COLO668 (cell line): ENCODE data around the gene EMSY.
"Not testable (repeated sequence)": the region's sequence is repeated elsewhere in the genome, so short reads cannot be mapped to it uniquely, and the experiment has no call there.

Experiments
- DNase-seq: peaks from one replicate; lab custom pipeline; 2025; ENCODE audit not compliant: unreplicated experiment; lab: John Stamatoyannopoulos, UW

EMSY gene

DNA sequence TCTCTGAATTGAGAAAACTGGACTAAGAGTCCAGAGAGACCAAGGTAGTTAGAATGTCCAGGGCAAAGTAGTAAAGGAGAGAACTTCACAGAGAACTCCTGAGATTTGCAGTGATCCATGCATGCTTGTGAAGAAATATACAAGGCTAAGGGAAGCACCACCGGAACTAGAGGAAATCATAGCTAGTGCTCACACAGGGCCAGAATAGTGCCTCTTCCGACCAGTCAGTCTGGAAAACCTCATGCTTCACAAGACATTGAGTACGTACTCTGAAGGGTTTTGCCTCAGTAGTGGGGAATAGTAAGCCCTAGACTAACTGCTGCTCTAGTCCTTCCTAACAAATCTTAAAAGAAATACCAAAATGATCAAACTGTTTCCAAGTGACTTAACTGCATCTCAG, 117.7 kb downstream of the EMSY start:
- no peak for DNase-seq

DNA sequence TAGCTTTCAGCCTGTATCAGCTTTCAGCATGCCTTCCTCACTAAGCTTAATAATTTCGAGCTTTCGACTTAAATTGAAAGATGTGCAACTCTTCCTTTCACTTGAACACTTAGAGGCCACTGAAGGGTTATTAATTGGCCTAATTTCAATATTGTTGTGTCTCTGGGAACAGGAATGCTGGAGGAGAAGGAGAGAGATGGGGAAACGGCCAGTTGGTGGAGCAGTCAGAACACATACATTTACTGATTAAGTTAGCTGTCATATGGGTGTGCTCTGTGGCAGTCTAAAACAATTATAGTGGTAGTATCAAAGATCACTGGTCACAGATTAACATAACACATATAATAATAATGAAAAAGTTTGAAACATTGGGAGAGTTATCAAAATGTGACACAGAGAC, 119.5 kb downstream of the EMSY start:
- DNase-seq: no peak

DNA sequence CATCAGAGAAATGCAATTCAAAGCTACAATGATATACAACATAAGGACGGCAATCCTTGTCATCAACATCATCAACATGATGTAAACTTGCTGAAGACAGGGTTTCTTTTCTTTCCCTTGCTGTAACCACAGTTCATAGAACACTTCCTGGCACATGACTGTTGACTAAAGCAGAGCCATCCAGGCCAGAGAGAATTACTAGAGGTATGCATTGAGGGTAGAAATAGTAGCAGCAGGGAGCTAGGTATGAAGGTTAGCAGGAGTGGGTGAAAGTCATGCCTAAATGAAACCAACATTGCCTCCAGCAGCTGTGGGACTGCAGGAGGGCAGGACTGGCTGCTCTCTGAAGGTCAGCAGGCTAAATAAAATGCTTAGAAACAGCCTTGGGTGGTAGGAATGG, 122.0 kb downstream of the EMSY start:
- no peak for DNase-seq

DNA sequence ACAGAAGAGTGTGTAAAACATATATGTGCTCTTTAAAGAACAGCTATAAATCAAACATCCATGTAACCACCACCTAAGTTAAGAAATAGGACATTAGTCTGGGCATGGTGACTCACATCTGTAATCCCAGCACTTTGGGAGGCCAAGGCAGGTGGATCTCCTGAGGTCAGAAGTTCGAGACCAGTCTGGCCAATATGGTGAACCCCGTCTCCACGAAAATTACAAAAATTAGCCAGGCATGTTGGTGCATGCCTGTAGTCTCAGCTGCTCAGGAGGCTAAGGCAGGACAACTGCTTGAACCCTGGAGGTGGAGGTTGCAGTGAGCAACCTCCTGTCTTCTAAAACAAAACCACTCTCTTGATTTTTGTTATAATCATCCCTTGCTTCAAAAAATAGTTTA, 122.4 kb downstream of the EMSY start:
- no peak for DNase-seq

DNA sequence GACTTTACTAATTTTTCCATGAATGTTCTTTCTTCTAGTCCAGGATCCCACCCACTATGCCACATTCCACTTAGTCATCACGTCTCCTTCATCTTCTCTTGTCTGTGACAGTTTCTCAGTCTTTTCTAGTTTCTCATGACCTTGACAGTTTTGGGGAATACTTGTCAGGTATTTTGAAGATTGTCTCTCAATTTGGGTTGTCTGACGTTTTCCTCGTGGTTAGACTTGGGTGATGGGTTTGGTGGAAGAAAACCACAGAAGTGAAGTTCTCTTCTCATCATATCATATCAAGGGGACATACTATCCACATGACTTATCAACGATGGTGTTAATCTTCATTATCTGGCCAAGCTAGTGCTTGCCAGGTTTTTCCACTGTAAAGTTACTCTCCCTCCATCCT, 123.3 kb downstream of the EMSY start:
- DNase-seq: no peak

DNA sequence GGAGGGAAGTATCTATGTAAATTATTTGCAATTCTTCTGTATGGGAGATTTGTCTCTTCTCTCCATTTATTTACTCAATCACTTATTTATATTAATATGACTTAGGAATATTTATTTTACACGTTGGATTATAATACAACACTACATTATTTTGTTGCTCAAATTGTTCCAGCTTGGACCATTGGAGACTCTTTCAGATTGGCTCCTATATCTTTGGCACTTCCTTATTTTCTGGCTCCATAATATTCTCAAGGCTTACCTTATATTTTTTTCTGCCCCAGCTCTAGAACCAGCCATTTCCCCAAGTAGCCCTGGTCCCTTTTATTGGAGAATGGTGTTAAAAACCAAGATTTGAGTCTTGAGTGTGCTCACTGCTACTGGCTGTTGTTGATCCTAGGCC, 123.8 kb downstream of the EMSY start:
- no peak for DNase-seq

DNA sequence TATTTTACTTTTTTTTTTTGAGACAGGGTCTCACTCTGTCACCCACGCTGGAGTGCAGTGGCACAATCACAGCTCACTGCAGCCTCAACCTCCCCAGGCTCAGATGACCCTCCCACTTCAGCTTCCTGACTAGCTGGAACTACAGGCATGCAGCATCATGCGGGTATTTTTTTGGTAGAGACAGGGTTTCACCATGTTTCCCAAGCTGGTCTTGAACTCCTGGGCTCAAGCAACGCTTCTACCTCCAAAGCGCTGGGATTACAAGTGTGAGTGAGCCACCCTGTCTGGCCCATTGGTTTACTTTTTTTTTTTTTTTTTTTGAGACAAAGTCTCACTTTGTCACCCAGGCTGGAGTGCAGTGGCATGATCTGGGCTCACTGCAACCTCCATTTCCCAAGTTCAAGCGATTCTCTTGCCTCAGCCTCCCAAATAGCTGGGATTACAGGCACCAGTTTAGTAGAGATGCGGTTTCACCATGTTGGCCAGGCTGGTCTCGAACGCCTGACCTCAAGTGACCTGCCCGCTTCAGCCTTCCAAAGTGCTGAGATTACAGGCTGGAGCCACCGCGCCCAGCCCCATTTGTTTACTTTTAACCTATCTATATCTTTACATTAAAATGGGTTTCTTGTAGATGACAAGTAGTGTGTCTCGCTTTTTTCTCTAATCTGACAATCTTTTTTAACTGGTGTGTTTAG, 127.5 kb downstream of the EMSY start:
- not testable (repeated sequence) for DNase-seq

DNA sequence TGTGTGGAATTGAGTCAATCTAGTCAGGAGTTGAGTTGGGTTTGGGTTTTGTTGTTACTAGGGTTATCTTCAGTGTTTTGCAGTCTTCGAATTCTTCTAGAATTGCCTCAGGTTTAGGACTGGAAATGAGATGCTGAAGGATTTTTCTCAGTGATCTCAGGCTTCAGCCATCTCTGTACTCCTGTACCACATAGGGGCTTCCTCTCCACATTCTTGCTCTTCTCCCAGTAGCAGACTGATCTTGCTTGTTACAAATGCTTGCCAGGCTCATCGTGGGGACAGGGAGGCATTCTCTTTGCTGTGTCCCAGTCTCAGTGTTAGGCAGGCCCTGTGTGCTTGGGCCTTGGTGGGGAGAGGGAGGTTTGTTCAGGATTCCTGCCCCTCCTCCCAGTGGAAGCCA, 129.6 kb downstream of the EMSY start:
- no peak for DNase-seq

DNA sequence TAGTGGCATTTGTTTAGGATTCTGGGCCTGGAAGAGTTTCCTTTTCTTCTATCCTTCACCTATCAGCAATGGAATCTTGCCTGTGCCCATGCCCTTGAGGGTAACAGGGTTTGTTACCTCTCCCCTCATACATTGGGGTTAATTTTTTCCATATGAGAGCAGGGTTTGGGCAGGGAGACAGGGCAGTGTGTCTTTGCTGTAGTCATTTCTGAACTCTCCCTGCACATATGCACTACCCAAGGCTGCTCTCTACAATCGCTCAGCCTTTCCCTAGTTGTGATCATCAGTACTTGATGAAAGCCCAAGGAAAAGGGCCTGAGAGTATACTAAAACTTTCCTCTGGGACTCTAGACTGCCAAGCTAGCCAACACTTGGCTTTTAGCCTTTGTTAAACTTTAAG, 130.1 kb downstream of the EMSY start:
- DNase-seq: no peak

DNA sequence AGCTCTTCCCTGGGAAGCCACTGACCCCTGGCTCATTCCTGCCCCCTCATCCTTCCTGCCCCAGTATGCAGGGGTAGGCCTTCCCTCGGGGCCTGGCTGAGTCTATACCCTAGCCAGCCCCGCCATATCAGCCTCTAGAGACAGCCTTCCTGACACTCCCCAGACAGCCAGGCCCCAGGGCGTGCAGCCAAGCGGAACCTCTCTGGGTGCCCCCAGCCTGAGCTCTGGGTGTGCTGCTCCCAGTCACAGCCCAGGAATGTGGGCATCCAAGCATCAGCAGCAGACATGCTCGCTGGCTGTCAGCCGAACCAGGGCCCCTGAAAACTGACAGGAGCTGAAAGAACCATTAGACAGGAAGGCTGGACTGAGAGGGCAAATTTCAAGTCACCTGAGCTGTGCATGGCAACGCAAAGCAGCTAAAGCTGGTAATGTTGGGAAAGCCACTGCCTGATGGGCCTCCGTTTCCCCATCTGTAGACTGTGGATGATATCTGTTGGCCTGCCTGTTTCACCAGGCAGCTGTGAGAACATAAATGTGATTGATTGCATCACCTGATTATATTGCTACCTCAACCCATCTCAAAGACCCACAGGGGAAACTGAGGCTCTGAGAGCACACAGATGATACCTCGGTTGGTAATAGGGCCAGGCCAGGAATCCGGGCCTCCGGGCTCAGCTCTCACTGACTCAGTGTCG, 132.6 kb downstream of the EMSY start:
- no peak for DNase-seq

DNA sequence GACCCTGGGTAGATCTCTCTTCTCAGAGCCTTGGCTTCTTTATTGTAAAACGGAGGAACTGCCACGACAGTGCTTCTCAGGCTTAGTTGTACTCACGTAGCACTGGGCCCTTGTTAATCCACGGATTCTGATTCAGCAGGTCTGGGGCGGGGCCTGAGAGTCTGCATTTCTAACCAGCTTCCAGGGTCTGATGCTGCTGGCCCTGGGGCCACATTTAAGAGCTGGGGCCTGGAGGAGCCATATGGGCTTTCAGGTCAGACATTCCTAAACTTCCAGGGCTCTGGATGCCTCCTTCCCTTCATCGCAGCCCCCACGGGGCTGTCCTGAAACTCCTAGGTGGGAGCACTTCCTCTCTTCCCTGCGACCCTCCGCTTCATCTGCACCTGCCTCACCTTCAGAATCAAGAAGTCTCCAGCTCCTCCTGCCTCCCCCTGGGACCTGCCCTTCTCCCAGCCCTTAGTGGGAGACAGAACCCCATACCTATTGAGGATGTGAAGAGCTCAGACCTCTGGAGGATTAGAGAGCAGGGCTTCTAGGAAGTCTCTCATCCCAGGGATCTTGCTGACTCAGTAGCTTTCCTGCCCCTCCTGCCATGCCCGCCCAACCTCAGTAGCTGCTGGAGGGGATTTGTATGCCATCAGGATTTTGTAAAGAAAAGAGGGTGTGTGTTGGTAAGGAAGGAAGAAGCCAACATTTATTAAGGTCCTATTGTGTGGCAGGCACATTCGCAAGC, 133.3 kb downstream of the EMSY start:
- no peak for DNase-seq

DNA sequence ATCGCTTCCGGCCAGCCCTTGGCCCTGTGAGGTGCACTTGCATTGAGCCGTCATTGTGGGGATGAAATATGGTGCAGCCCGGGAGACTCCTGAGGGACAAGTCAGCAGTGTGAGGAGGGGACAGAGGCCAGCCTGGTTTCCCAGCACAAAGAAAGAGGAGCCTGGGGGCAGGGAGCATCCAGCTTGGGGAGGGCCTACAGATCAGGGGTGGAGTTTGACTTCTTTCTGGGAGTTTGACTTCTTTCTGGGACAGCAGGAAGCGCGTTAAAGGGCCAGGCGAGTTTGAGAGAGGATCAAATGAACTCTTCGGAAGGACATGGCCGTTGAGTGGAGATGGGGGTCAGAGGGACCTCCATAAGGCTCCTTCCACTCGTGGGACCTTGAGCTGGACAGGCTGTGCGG, 133.8 kb downstream of the EMSY start:
- no peak for DNase-seq

DNA sequence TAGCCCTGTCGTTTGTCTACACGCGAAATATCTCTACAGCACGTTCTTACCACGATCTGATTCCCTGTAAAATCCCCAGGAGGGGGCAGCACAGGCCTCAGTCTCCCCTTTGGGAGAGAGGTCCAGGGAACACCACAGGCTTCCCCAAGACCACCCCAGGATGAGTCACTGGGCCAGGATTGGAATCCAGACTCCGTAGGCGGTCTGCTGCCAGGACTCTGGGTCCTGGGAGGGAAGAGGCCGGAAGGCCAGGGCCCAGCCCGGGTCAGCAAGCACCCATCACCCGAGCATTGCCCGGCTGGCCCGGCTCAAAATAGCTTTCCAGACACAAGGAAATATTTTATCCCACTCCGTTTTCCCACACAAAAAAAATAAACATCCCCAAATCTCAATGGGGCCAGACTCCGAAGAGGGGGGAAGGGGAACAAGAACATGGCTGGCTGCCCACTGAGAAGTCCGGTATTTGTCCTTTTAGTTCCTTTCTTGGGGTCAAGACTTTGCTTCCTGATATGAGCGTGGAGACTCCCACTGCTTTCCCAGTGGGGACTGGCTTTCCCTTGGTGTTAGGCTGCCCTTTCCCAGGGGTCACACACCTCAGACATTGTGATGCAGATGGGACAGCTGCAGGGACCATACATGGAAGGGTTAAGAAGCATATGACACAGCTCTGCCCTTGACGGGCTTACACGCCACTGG, 134.4 kb downstream of the EMSY start:
- DNase-seq: no peak

DNA sequence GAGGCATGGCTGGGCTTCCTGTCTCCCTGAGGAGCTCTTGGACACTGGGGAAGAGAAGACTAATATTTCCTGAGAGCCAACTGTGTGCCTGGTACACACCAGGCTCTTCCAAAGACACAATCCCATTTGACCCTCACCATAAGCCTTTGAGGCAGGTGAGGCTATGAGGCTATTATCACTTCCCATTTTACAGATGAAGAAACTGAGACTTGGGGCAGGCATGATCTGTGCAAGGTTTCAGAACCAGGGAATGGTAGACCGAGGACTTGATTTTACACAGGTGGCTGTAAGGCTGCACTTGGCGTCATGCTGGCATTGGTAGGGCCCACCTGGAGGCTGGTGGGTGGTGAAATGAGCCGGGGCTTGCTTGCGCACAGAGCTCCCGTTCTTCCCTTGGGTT, 134.9 kb downstream of the EMSY start:
- no peak for DNase-seq

DNA sequence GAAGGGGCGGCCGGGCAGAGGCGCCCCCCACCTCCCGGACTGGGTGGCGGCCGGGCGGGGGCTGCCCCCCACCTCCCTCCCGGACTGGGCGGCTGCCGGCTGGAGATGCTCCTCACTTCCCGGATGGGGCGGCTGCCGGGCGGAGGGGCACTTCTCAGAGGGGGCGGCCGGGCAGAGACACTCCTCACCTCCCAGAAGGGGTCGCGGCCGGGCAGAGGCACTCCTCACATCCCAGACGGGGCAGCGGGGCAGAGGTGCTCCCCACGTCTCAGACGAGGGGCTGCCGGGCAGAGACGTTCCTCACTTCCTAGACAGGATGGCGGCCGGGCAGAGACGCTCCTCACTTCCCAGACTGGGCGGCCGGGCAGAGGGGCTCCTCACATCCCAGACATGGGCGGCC, 137.7 kb downstream of the EMSY start:
- DNase-seq: not testable (repeated sequence)

DNA sequence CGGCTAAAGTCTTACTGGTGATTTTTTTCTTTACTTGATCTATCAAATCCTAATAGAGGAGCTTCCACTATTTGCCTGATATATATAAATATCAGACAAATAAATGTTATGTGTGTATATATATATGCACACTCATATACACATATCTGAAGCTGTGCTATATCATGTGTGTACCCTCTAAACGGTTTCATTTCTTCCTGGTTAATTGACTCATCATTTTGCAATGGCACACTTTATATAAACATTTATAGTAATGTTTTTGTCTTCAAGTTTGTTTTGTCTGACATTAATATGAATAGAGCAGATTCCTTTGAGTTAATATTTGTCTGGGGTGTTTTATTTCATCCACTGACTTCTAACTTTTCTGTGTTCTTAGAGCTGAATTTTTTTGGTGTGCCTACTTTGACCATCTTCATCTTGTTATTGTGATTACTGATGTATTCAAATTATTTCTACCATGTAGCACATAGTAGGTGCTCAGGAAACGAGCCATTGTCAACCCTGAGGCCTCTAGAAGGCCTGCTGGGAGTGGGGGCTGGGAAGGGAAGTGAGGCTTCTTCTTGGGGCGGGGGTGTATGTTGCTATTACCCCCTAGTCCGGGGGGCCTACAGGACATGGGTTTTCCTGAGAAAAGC, 143.1 kb downstream of the EMSY start:
- DNase-seq: no peak

DNA sequence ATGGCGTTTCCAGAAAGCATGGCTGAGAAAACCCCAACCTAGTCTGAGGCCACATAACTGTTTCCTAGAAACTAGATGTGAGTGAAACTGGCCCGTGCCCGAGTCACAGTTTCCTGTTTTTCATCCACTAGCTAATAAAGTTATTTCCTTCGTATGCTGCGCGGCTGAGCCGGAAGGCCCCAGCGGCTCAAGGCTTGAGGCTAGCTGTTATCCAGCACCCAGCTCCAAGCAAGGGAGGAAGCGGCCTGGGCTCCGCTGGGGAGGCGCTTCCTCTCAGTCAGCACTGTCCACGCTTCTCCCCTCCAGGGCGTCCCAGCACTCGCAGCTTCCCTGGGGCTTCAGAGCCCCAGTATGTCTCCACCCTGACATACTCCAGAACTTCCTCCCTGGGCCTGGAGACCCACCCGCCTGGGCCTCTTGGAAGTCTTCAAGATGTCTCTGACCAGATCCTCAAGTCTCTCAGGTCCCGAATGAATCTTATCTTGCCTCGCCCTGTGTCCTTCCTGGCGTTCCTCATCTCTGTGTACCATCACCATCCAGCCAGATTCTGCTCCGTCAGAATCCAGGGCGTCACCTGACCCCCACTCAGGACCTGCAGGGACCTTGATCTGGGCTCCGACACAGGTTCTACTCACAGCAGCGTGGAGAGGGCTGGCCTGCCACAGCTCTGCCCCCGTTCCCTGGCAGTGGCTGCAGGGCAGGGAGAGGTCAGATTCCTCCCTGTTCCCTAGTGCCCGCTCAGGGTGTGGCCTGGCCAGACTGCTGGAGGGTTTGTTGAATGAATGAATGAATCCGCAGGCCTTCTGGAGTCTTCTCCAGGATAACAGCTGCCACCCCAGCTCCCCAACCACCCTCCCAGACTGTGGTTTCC, 143.9 kb downstream of the EMSY start:
- DNase-seq: no peak

DNA sequence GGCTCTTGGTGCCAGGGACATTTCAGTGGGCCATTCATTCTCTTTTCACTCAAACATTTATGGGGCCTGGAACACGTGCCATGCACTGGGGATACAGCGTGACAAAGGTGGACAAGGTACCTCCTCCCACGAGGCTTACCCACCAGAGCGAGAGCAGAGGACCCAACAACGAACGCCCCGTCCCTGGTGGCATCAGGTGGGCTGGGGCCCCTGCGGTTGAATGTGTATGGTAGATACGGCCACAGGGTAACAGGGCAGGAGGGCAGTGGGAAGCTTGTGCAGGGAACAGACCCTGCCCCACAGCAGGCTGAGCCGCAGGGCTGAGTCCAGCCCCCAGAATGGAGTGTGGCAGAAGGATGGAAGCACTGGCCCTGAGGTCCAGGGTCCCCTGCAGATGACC, 144.7 kb downstream of the EMSY start:
- DNase-seq: no peak

DNA sequence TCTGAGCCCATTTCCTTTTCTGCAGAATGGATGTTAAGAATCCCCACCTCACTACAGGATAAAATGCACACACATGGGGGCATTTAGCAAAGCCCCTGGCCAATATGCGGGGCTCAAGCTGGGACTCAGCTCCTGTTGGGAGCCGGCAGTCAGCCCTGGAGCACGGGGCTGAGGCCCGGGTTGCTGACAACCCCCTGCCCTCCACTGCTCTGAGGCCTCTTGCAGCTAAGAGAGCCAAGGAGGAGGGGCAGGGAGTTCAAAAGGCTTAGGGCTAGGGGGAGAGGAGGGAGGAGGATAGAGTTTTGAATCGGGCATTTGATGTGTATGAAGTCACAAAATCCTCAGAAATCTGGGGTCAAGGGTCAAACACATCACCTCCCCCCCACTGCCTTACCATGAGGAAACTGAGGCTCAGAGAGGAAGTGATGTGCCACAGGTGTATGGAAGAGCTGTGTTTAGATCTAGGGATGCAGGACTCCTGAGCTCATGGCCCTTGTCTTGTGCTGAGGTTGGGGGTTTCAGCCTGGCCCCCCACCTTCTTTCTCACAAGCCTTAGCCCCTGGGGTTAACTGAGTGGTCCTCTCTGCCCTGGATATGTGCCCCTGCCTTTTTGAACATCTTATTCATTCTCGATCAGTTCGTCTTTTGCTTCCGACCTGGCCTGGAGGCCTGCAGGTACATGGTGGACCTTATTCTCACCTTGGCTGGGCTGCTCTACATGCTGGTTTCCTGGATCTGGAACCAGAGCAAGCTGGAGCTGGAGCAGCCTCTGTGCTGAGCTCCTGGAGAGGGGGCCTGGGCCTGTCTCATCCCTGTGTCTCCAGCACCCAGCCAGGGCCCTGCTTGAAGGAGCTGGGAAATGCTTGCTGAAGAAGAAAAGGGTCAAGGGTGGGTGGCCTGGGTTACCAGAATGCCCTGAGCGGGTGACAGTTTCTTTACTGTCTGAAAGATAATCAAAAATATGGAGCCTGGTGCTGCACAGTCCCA, 145.4 kb downstream of the EMSY start:
- DNase-seq: no peak
